ENCODE results near the gene KCNMA1.

The KCNMA1 gene

GRCh38 chr10:77647543-77648293, 10.1 kb upstream of the KCNMA1 start:
- no peak for TF ChIP-seq CTCF (IDR thresholded peaks at IDR 0.05; ENCODE audit: insufficient read depth, low read depth, low read length, missing control alignments)
- H3K4me3 ChIP-seq (ENCODE audit: low read depth, low read length) = no peak overlapping the region
- peak; percentile 34 for DNase-seq (ENCODE audit: low read depth)

- no peak for TF ChIP-seq CTCF (IDR thresholded peaks at IDR 0.05; ENCODE audit: insufficient read depth, low read depth, low read length, missing control alignments)
- no peak overlapping the region for H3K4me3 ChIP-seq (ENCODE audit: low read depth, low read length)
- DNase-seq (ENCODE audit: low read depth) = no peak
Observed at GRCh38 chr10:77644557-77645243, 7.1 kb upstream of the KCNMA1 start.

- H3K4me3 ChIP-seq (ENCODE audit: low read depth, low read length) = no peak overlapping the region
- peak; percentile 60 for TF ChIP-seq CTCF (IDR thresholded peaks at IDR 0.05; ENCODE audit: insufficient read depth, low read depth, low read length, missing control alignments)
Observed at GRCh38 chr10:77643795-77644468, 6.3 kb upstream of the KCNMA1 start.

GRCh38 chr10:77641788-77642397, 4.3 kb upstream of the KCNMA1 start:
- TF ChIP-seq CTCF (IDR thresholded peaks at IDR 0.05; ENCODE audit: insufficient read depth, low read depth, low read length, missing control alignments) = peak; percentile 61
- peak; percentile 74 for DNase-seq (ENCODE audit: low read depth)
- no peak overlapping the region for H3K4me3 ChIP-seq (ENCODE audit: low read depth, low read length)

More at GRCh38 chr10:77643795-77644468, 6.3 kb upstream of the KCNMA1 start:
- peak; percentile 70 for DNase-seq (ENCODE audit: low read depth)

- H3K4me3 ChIP-seq (ENCODE audit: low read depth, low read length) = no peak overlapping the region
- DNase-seq (ENCODE audit: low read depth) = no peak
- TF ChIP-seq CTCF (IDR thresholded peaks at IDR 0.05; ENCODE audit: insufficient read depth, low read depth, low read length, missing control alignments) = no peak
Observed at GRCh38 chr10:77641344-77641743, 3.7 kb upstream of the KCNMA1 start.

GRCh38 chr10:77640167-77640566, 2.6 kb upstream of the KCNMA1 start:
- no peak for DNase-seq (ENCODE audit: low read depth)
- no peak overlapping the region for H3K4me3 ChIP-seq (ENCODE audit: low read depth, low read length)
- TF ChIP-seq CTCF (IDR thresholded peaks at IDR 0.05; ENCODE audit: insufficient read depth, low read depth, low read length, missing control alignments) = no peak

Data from GM12865 (cell line).